G401 (cell line): ENCODE data around the gene DTNA. TPM values are rescaled to one million over a fixed set of nuclear protein-coding genes. Genes with fewer than 3 reads are reported as not detected.

Experiments
- DNase-seq: peaks from one replicate; pipeline ENCODE4 v3.0.0-alpha.2; 2015; ENCODE audit warnings: low spot score
- in situ Hi-C: cut with HindIII; loops from 2 replicates; pipeline ENCODE4 v1.10.0; 2016; ENCODE audit warnings: low sequenced_read_pairs, mixed read lengths
- total RNA-seq: library from RNA; depleted of rRNA; stranded (reverse); fragments of >200 nt; shearing (Covaris generic); gene quantifications from 2 replicates; pipeline ENCODE4 v1.2.3, GENCODE V29; 2014

Gene DTNA
- total RNA-seq, 1 experiment from 2014 or later = 0.14 TPM

GRCh38 chr18:34799291-34799690, 89.2 kb downstream of the DTNA start:
- in situ Hi-C loops = no loop called here

GRCh38 chr18:34800381-34800780, 90.3 kb downstream of the DTNA start:
- in situ Hi-C loops = no loop called here
- no peak for DNase-seq

More at GRCh38 chr18:34799291-34799690, 89.2 kb downstream of the DTNA start:
- DNase-seq = no peak

- in situ Hi-C loops = no loop called here
- no peak for DNase-seq
Measured at GRCh38 chr18:34801774-34802173, 91.7 kb downstream of the DTNA start.

- DNase-seq = peak; percentile 59
- in situ Hi-C loops = no loop called here
Measured at GRCh38 chr18:34802959-34803358, 92.9 kb downstream of the DTNA start.

GRCh38 chr18:34803877-34804400, 93.8 kb downstream of the DTNA start:
- no peak for DNase-seq
- in situ Hi-C loops = no loop called here

GRCh38 chr18:34805103-34805877, 95.2 kb downstream of the DTNA start:
- no peak for DNase-seq
- in situ Hi-C loops = no loop called here

GRCh38 chr18:34805878-34806351, 95.8 kb downstream of the DTNA start:
- DNase-seq = no peak
- in situ Hi-C loops = no loop called here

GRCh38 chr18:34806527-34806926, 96.4 kb downstream of the DTNA start:
- in situ Hi-C loops = no loop called here
- peak; percentile 68 for DNase-seq

GRCh38 chr18:34807106-34807796, 97.2 kb downstream of the DTNA start:
- no peak for DNase-seq
- in situ Hi-C loops = no loop called here

- no peak for DNase-seq
- in situ Hi-C loops = no loop called here
Measured at GRCh38 chr18:34808389-34808788, 98.3 kb downstream of the DTNA start.

- in situ Hi-C loops = no loop called here
- DNase-seq = no peak
Measured at GRCh38 chr18:34809451-34810072, 99.5 kb downstream of the DTNA start.

- in situ Hi-C loops = no loop called here
- no peak for DNase-seq
Measured at GRCh38 chr18:34816183-34816582, 106.1 kb downstream of the DTNA start.

GRCh38 chr18:34817636-34818035, 107.5 kb downstream of the DTNA start:
- DNase-seq = no peak
- in situ Hi-C loops = no loop called here

GRCh38 chr18:34818064-34818463, 108.0 kb downstream of the DTNA start:
- no peak for DNase-seq
- in situ Hi-C loops = no loop called here

GRCh38 chr18:34820360-34821065, 110.4 kb downstream of the DTNA start:
- DNase-seq = no peak
- in situ Hi-C loops = no loop called here

GRCh38 chr18:34821669-34822210, 111.6 kb downstream of the DTNA start:
- in situ Hi-C loops = no loop called here

GRCh38 chr18:34828093-34828492, 118.0 kb downstream of the DTNA start:
- DNase-seq = no peak
- in situ Hi-C loops = no loop called here

More at GRCh38 chr18:34821669-34822210, 111.6 kb downstream of the DTNA start:
- DNase-seq = no peak

- in situ Hi-C loops = no loop called here
- DNase-seq = no peak
Measured at GRCh38 chr18:34834897-34835296, 124.8 kb downstream of the DTNA start.

- DNase-seq = no peak
- in situ Hi-C loops = no loop called here
Measured at GRCh38 chr18:34835466-34835865, 125.4 kb downstream of the DTNA start.
